ENCODE measurements around the gene IL10RA.
"Not testable (repeated sequence)": the region's sequence is repeated elsewhere in the genome, so short reads cannot be mapped to it uniquely, and the experiment has no call there.

The IL10RA gene

GRCh38 chr11:117966908-117967307 is 19.3 kb upstream of the IL10RA start:
- DNase-seq = no peak

- no peak for DNase-seq
Measured at GRCh38 chr11:117969160-117969991, 16.8 kb upstream of the IL10RA start.

GRCh38 chr11:117970400-117971024 is 15.7 kb upstream of the IL10RA start:
- no peak for DNase-seq

GRCh38 chr11:117972044-117972443 is 14.2 kb upstream of the IL10RA start:
- DNase-seq = no peak

GRCh38 chr11:117972629-117973502 is 13.3 kb upstream of the IL10RA start:
- peak; percentile 76 for DNase-seq

- DNase-seq = no peak
Measured at GRCh38 chr11:117973503-117973860, 12.7 kb upstream of the IL10RA start.

GRCh38 chr11:117976445-117976844 is 9.7 kb upstream of the IL10RA start:
- DNase-seq = no peak

- no peak for DNase-seq
Measured at GRCh38 chr11:117977029-117977428, 9.2 kb upstream of the IL10RA start.

- not testable (repeated sequence) for DNase-seq
Measured at GRCh38 chr11:117977612-117978264, 8.5 kb upstream of the IL10RA start.

GRCh38 chr11:117978291-117978910 is 7.8 kb upstream of the IL10RA start:
- DNase-seq = not testable (repeated sequence)

GRCh38 chr11:117978991-117979390 is 7.2 kb upstream of the IL10RA start:
- DNase-seq = no peak

- DNase-seq = no peak
Measured at GRCh38 chr11:117979481-117980211, 6.5 kb upstream of the IL10RA start.

- no peak for DNase-seq
Measured at GRCh38 chr11:117980280-117980679, 5.9 kb upstream of the IL10RA start.

- DNase-seq = no peak
Measured at GRCh38 chr11:117980720-117981119, 5.5 kb upstream of the IL10RA start.

- no peak for DNase-seq
Measured at GRCh38 chr11:117983163-117983475, 3.1 kb upstream of the IL10RA start.

GRCh38 chr11:117984476-117984875 is 1.7 kb upstream of the IL10RA start:
- DNase-seq = no peak

GRCh38 chr11:117986981-117987574 is 884 bp downstream of the IL10RA start:
- DNase-seq = no peak

GRCh38 chr11:117989351-117990102 is 3.3 kb downstream of the IL10RA start:
- no peak for DNase-seq

- peak; percentile 47 for DNase-seq
Measured at GRCh38 chr11:117992136-117992535, 5.9 kb downstream of the IL10RA start.

GRCh38 chr11:117992620-117993019 is 6.4 kb downstream of the IL10RA start:
- no peak for DNase-seq
